ENCODE data around the gene SGMS1.

- TF ChIP-seq CTCF (IDR thresholded peaks at IDR 0.05; ENCODE audit: extremely low read depth in 1 of 2, insufficient read depth in 1 of 2, low read depth in 1 of 2, low read length in 2 of 2), result no peak
- no peak for TF ChIP-seq EZH2 (IDR thresholded peaks at IDR 0.05; ENCODE audit: borderline replicate concordance, low read depth, low read length, severe bottlenecking)
- no peak for TF ChIP-seq POLR2AphosphoS5 (IDR thresholded peaks at IDR 0.05; ENCODE audit: insufficient read depth, low read depth, low read length)
- TF ChIP-seq POLR2A (IDR thresholded peaks at IDR 0.05; ENCODE audit: low read depth, low read length), result no peak
Measured at GRCh38 chr10:50346942-50347341, 276.8 kb downstream of the SGMS1 start.

Data from endothelial cell of umbilical vein (primary cell).